A549 (cell line): ENCODE measurements around the gene YES1.

Experiments
- POLR2A ChIP-seq: IDR thresholded peaks from 2 replicates; pipeline ENCODE4 v1.6.1; 2012; ENCODE audit warnings: mild to moderate bottlenecking, low read length
- TF ChIP-seq, protein P1 (sequence below): fragments of >200 bp; sonication (Bioruptor Twin); formaldehyde crosslinking; IDR thresholded peaks from 3 replicates; pipeline ENCODE4 v1.5.1; 2016
- TF ChIP-seq, protein P2 (sequence below): IDR thresholded peaks from 2 replicates; pipeline ENCODE4 v1.6.1; 2012

DNA sequence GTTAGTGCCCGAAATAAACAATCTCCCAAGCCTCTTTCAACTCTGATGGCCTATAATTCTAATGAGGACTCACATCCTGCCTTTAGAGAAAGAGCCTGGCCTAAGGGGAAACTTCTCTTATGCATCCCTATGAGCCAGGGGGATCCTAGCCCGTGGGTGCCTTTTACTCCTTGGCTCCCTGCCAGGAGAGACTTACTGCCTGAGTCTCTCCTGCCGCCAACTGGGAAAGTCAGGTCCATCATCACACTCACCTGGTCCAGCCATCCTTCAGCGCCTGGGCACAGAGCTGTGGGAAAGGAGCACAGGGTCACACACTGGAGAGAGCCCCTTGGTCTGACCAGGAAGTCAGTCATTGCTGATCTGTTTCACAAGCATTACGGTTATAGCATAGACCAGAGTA lies 123.7 kb downstream of the YES1 start:
- TF ChIP-seq, protein P1, sequence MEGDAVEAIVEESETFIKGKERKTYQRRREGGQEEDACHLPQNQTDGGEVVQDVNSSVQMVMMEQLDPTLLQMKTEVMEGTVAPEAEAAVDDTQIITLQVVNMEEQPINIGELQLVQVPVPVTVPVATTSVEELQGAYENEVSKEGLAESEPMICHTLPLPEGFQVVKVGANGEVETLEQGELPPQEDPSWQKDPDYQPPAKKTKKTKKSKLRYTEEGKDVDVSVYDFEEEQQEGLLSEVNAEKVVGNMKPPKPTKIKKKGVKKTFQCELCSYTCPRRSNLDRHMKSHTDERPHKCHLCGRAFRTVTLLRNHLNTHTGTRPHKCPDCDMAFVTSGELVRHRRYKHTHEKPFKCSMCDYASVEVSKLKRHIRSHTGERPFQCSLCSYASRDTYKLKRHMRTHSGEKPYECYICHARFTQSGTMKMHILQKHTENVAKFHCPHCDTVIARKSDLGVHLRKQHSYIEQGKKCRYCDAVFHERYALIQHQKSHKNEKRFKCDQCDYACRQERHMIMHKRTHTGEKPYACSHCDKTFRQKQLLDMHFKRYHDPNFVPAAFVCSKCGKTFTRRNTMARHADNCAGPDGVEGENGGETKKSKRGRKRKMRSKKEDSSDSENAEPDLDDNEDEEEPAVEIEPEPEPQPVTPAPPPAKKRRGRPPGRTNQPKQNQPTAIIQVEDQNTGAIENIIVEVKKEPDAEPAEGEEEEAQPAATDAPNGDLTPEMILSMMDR: no peak
- TF ChIP-seq, protein P2, sequence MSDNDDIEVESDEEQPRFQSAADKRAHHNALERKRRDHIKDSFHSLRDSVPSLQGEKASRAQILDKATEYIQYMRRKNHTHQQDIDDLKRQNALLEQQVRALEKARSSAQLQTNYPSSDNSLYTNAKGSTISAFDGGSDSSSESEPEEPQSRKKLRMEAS: no peak
- no peak for TF ChIP-seq POLR2A
